SK-N-MC (cell line): ENCODE data around the gene WFDC6.

Source experiments
- EZH2 ChIP-seq: fragments of 200-600 bp; sonication (generic); IDR thresholded peaks from one replicate; pipeline ENCODE4 v1.6.1; 2017; ENCODE audit warnings: antibody characterized with exemption
- POLR2AphosphoS5 ChIP-seq: IDR thresholded peaks from 2 replicates; pipeline ENCODE4 v1.6.1; 2012; ENCODE audit warnings: mild to moderate bottlenecking, low read depth, low read length, borderline replicate concordance

DNA sequence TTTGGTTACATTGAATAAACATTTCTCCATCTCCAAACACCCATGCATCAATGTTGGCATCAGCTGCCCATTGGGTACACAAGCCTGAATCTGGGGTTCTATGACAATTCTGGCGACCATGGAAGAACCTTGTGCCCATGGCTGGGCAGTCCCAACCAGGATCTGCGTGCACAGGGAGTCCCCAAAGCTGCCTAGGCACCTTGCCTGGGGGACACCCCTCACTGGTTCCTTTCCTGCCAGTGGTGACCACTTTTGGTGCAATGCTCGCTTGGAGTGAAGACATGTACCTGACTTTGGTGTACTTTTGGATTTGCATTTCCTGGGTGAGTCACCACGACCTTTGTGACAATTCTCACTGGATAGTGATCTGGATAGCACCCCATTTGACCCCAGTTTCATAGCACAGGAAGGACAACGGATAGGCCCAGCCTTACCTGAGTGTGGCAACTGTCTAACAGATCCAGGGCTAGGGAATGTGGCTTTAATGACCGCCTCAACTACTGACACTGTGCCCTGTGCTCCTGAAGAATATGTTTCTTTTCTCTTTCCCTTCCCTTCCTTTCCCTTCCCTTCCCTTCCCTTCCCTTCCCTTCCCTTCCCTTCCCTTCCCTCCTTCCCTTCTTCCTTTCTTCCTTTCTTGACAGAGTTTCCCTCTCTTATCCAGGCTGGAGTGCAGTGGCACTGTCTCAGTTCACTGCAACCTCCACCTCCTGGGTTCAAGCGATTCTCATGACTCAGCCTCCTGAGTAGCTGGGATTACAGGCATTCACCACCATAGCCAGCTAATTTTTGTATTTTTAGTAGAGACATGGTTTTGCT lies 31.0 kb downstream of the WFDC6 start:
- TF ChIP-seq EZH2 (no peak), POLR2AphosphoS5 (no peak)
